HCT116 (cell line): ENCODE measurements around the gene OR8G1. TPM values are rescaled to one million over a fixed set of nuclear protein-coding genes. Genes with fewer than 3 reads are reported as not detected.

Experiments used
- ATAC-seq: fragments of 200-7000 bp; cut with Tn5 transposase; 2 replicates; pipeline ENCODE4 v1.9.1; 2020; ENCODE audit warnings: mild to moderate bottlenecking, moderate library complexity
- BruUV-seq: library from RNA; stranded (reverse); fragments of 400-500 nt; replicated peaks from 2 replicates; lab custom pipeline; 2021; lab: Mats Ljungman, UMichigan
- CTCF ChIA-PET: fragments of 300-600 bp; sonication (Branson Sonifier 250); formaldehyde crosslinking; loops from one replicate; lab custom pipeline; 2021; ENCODE audit warnings: antibody characterized with exemption; lab: Charles Lee
- POLR2A ChIA-PET: fragments of 300-600, 350-600 bp; sonication (Branson Sonifier 250); formaldehyde crosslinking; loops from one replicate; lab custom pipeline; 2021; ENCODE audit warnings: antibody characterized with exemption; lab: Charles Lee
- RAD21 ChIA-PET, 2 experiments: fragments of 300-600 bp; sonication (Branson Sonifier 250); formaldehyde crosslinking; loops; one replicate each; lab custom pipeline; 2023; ENCODE audit warnings: low total read pairs in 2 of 2; ENCODE audit not compliant: uncharacterized antibody in 2 of 2, unreplicated experiment in 2 of 2, low non-redundant PET in 1 of 2; lab: Charles Lee
- DNase-seq: peaks from one replicate; pipeline ENCODE4 v3.0.0-alpha.2; 2010; ENCODE audit warnings: low read depth, low spot score
- H2AFZ ChIP-seq: fragments of 200-600 bp; shearing (Covaris generic), sonication (generic); 2 replicates; pipeline ENCODE4 v1.6.1; 2017; ENCODE audit warnings: low read depth, mixed run types, mixed read lengths, antibody characterized with exemption, low read length; ENCODE audit not compliant: poor library complexity, severe bottlenecking
- H3K27ac ChIP-seq: 2 replicates; pipeline ENCODE4 v1.5.1; 2012; ENCODE audit warnings: low read depth, low read length
- H3K27me3 ChIP-seq: fragments of 200-600 bp; sonication (generic); 2 replicates; pipeline ENCODE4 v1.6.1; 2016; ENCODE audit warnings: mixed run types, low read length, mixed read lengths; ENCODE audit not compliant: insufficient read depth
- H3K36me3 ChIP-seq, 2 experiments: fragments of 200-500 bp in 1 of 2; fragments of 200-600 bp in 1 of 2; sonication (Bioruptor generic) in 1 of 2; sonication (generic) in 1 of 2; 2 replicates each; pipeline versions ENCODE4 v1.5.1 to v1.6.1; 2014 to 2016; ENCODE audit warnings: low read length in 2 of 2, inconsistent platforms in 1 of 2, mixed read lengths in 1 of 2, mixed run types in 1 of 2; ENCODE audit not compliant: insufficient read depth in 2 of 2, control insufficient read depth in 1 of 2
- H3K4me1 ChIP-seq, 2 experiments: fragments of 200-600 bp in 1 of 2; sonication (generic) in 1 of 2; 2 replicates each; pipeline versions ENCODE4 v1.5.1 to v1.6.1; 2012 to 2017; ENCODE audit warnings: low read length in 2 of 2, inconsistent platforms in 1 of 2, mild to moderate bottlenecking in 1 of 2, mixed read lengths in 1 of 2, mixed run types in 1 of 2, moderate library complexity in 1 of 2; ENCODE audit not compliant: insufficient read depth in 2 of 2, control insufficient read depth in 1 of 2
- H3K4me2 ChIP-seq: fragments of 200-600 bp; sonication (generic); 2 replicates; pipeline ENCODE4 v1.6.1; 2017; ENCODE audit warnings: mixed run types, low read length, mixed read lengths
- H3K4me3 ChIP-seq, 2 experiments: fragments of 200-600 bp in 1 of 2; sonication (generic) in 1 of 2; replicated peaks in 1 of 2; 2 replicates each; pipeline ENCODE4 v1.5.1; 2011 to 2016; ENCODE audit warnings: low read length in 2 of 2, control low read depth in 1 of 2, low read depth in 1 of 2, mild to moderate bottlenecking in 1 of 2, mixed read lengths in 1 of 2, mixed run types in 1 of 2
- H3K79me2 ChIP-seq: fragments of 200-600 bp; sonication (generic); 2 replicates; pipeline ENCODE4 v1.6.1; 2017; ENCODE audit warnings: mild to moderate bottlenecking, mixed run types, low read length, moderate library complexity, mixed read lengths; ENCODE audit not compliant: insufficient read depth
- H3K9ac ChIP-seq: fragments of 200-600 bp; sonication (generic); 2 replicates; pipeline ENCODE4 v1.6.1; 2016; ENCODE audit warnings: low read length, mixed read lengths
- H3K9me2 ChIP-seq: fragments of 200-600 bp; sonication (generic), shearing (Covaris generic); 2 replicates; pipeline ENCODE4 v1.6.1; 2017; ENCODE audit warnings: mixed run types, mild to moderate bottlenecking, moderate library complexity; ENCODE audit not compliant: insufficient read depth
- H3K9me3 ChIP-seq, 2 experiments: fragments of 200-500 bp in 1 of 2; fragments of 200-600 bp in 1 of 2; sonication (Bioruptor generic) in 1 of 2; sonication (generic) in 1 of 2; 2 replicates each; pipeline ENCODE4 v1.6.1; 2014 to 2017; ENCODE audit warnings: low read length in 2 of 2, mixed read lengths in 2 of 2, inconsistent platforms in 1 of 2, low read depth in 1 of 2, mild to moderate bottlenecking in 1 of 2, mixed run types in 1 of 2, moderate library complexity in 1 of 2; ENCODE audit not compliant: control insufficient read depth in 1 of 2, insufficient read depth in 1 of 2
- H4K20me1 ChIP-seq: fragments of 200-600 bp; sonication (generic), shearing (Covaris generic); 2 replicates; pipeline ENCODE4 v1.6.1; 2017; ENCODE audit warnings: mixed run types, mild to moderate bottlenecking, moderate library complexity; ENCODE audit not compliant: insufficient read depth
- ATF3 ChIP-seq: IDR thresholded peaks from 2 replicates; pipeline ENCODE4 v1.6.1; 2012
- CBX3 ChIP-seq: IDR thresholded peaks from 2 replicates; pipeline ENCODE4 v1.6.1; 2012; ENCODE audit warnings: low read depth
- CTCF ChIP-seq, 3 experiments: fragments of 200-600 bp in 1 of 3; sonication (generic) in 1 of 3; IDR thresholded peaks in 2 of 3; conservative IDR thresholded peaks in 1 of 3; 2 replicates each; pipeline ENCODE4 v1.5.1; 2012 to 2017; ENCODE audit warnings: low read depth in 2 of 3, low read length in 2 of 3, antibody characterized with exemption in 1 of 3, borderline replicate concordance in 1 of 3, control low read depth in 1 of 3, mild to moderate bottlenecking in 1 of 3, mixed read lengths in 1 of 3, mixed run types in 1 of 3, moderate library complexity in 1 of 3; ENCODE audit not compliant: insufficient read depth in 1 of 3
- ELF1 ChIP-seq: IDR thresholded peaks from 2 replicates; pipeline ENCODE4 v1.6.1; 2012; ENCODE audit warnings: low read depth, borderline replicate concordance
- EZH2 ChIP-seq: fragments of 200-600 bp; sonication (generic); IDR thresholded peaks from 2 replicates; pipeline ENCODE4 v1.6.1; 2017; ENCODE audit warnings: antibody characterized with exemption, mixed run types
- EZH2phosphoT487 ChIP-seq: fragments of 200-600 bp; IDR thresholded peaks from 2 replicates; pipeline ENCODE4 v1.6.1; 2018; ENCODE audit warnings: antibody characterized with exemption, borderline replicate concordance
- FOSL1 ChIP-seq: IDR thresholded peaks from 2 replicates; pipeline ENCODE4 v1.6.1; 2012; ENCODE audit warnings: low read depth
- JUND ChIP-seq: IDR thresholded peaks from 2 replicates; pipeline ENCODE4 v1.6.1; 2012
- MAX ChIP-seq: IDR thresholded peaks from 2 replicates; pipeline ENCODE4 v1.6.1; 2012
- POLR2A ChIP-seq: IDR thresholded peaks from 2 replicates; pipeline ENCODE4 v1.7.0; 2011; ENCODE audit warnings: borderline replicate concordance; ENCODE audit not compliant: insufficient read depth, insufficient read length; ENCODE audit errors: extremely low read depth
- REST ChIP-seq: IDR thresholded peaks from 2 replicates; pipeline ENCODE4 v1.6.1; 2012; ENCODE audit warnings: low read depth
- SIN3A ChIP-seq: IDR thresholded peaks from 2 replicates; pipeline ENCODE4 v1.6.1; 2012; ENCODE audit warnings: low read depth
- TCF7L2 ChIP-seq: IDR thresholded peaks from 2 replicates; pipeline ENCODE4 v1.7.0; 2011; ENCODE audit warnings: borderline replicate concordance, inconsistent platforms; ENCODE audit not compliant: insufficient read depth, insufficient read length; ENCODE audit errors: extremely low read depth
- YY1 ChIP-seq: IDR thresholded peaks from 2 replicates; pipeline ENCODE4 v1.6.1; 2011; ENCODE audit warnings: low read length, low read depth, moderate library complexity, mild to moderate bottlenecking; ENCODE audit not compliant: insufficient replicate concordance; ENCODE audit errors: extremely low read depth
- ZFX ChIP-seq: fragments of 450-650 bp; IDR thresholded peaks from 2 replicates; pipeline ENCODE4 v1.6.1; 2017
- intact Hi-C: fragments of 100-400 bp; cut with micrococcal nuclease; formaldehyde crosslinking; loops from 2 replicates; pipeline ENCODE4 v1.10.0; 2022
- total RNA-seq: library from RNA; stranded (reverse); gene quantifications from one replicate; pipeline ENCODE4 v1.2.1, GENCODE V29; 2021; ENCODE audit not compliant: unreplicated experiment

OR8G1 gene
- total RNA-seq, 1 experiment from 2014 or later, result not detected

- Histone ChIP-seq H3K9me3 (no peaks in the 10 kb centered on the region), H2AFZ (no peak overlapping the region), H4K20me1 (no peaks in the 10 kb centered on the region), H3K9ac (no peak overlapping the region), H3K4me2 (no peak overlapping the region), H3K79me2 (no peaks in the 10 kb centered on the region), H3K27me3 (peaks cover 9% of the 10 kb centered on the region; the same call in 1 of the 2 replicates), H3K9me2 (no peaks in the 10 kb centered on the region), H3K4me1 (no peaks in the 10 kb centered on the region), H3K4me3 (no peak overlapping the region), H3K27ac (no peak overlapping the region), H3K36me3 (no peaks in the 10 kb centered on the region)
- ChIA-PET POLR2A (no interaction called here), RAD21 (no interaction called here), CTCF (no interaction called here)
- DNase-seq, result no peak
- TF ChIP-seq ZFX (no peak), EZH2phosphoT487 (no peak), FOSL1 (no peak), SIN3A (no peak), CTCF (IDR thresholded peaks at IDR 0.05 in 2 of 3, conservative IDR thresholded peaks at IDR 0.05 in 1 of 3; ENCODE audit: borderline replicate concordance in 1 of 3, insufficient read depth in 1 of 3, low read depth in 2 of 3, low read length in 2 of 3) (no peak), MAX (no peak), CBX3 (no peak), EZH2 (no peak), JUND (no peak)
- intact Hi-C loops, result no loop called here
- no TSS peak for BruUV-seq
- ATAC-seq, result no peak
These were observed 55.1 kb downstream of the OR8G1 start for GRCh38 chr11:124296016-124296415.

GRCh38 chr11:124297921-124298320 lies 57.0 kb downstream of the OR8G1 start:
- POLR2A ChIA-PET, result no interaction called here
- no peak overlapping the region for H3K4me2 ChIP-seq
- H3K27me3 ChIP-seq, result 0 out of 2 replicates have a peak, but pooled peaks cover under 1% of the 10 kb centered on the region
- no peak overlapping the region for H3K27ac ChIP-seq
- H3K4me3 ChIP-seq, result no peak overlapping the region
- no peaks in the 10 kb centered on the region for H3K79me2 ChIP-seq
- no peaks in the 10 kb centered on the region for H3K36me3 ChIP-seq
- no TSS peak for BruUV-seq
- no peak for ATAC-seq
- H3K9me2 ChIP-seq, result no peaks in the 10 kb centered on the region
- H3K9ac ChIP-seq, result no peak overlapping the region
- no peaks in the 10 kb centered on the region for H4K20me1 ChIP-seq
- CTCF ChIA-PET, result no interaction called here
- no peaks in the 10 kb centered on the region for H3K9me3 ChIP-seq
- RAD21 ChIA-PET, result no interaction called here
- H3K4me1 ChIP-seq, result no peaks in the 10 kb centered on the region
- H2AFZ ChIP-seq, result no peak overlapping the region
- TF ChIP-seq ATF3 (no peak), ELF1 (no peak), REST (no peak), TCF7L2 (no peak), POLR2A (no peak), YY1 (no peak), JUND (no peak)
- TF ChIP-seq, all 23 proteins: peak for 0
- intact Hi-C loops, result no loop called here
- no peak for DNase-seq
